ENCODE results near the gene KLB. TPM values are rescaled to one million over a fixed set of nuclear protein-coding genes. Genes with fewer than 3 reads are reported as not detected.

The KLB gene
- total RNA-seq, 2 donors from 2014 or later, result 0.23 to 0.34 TPM

DNA sequence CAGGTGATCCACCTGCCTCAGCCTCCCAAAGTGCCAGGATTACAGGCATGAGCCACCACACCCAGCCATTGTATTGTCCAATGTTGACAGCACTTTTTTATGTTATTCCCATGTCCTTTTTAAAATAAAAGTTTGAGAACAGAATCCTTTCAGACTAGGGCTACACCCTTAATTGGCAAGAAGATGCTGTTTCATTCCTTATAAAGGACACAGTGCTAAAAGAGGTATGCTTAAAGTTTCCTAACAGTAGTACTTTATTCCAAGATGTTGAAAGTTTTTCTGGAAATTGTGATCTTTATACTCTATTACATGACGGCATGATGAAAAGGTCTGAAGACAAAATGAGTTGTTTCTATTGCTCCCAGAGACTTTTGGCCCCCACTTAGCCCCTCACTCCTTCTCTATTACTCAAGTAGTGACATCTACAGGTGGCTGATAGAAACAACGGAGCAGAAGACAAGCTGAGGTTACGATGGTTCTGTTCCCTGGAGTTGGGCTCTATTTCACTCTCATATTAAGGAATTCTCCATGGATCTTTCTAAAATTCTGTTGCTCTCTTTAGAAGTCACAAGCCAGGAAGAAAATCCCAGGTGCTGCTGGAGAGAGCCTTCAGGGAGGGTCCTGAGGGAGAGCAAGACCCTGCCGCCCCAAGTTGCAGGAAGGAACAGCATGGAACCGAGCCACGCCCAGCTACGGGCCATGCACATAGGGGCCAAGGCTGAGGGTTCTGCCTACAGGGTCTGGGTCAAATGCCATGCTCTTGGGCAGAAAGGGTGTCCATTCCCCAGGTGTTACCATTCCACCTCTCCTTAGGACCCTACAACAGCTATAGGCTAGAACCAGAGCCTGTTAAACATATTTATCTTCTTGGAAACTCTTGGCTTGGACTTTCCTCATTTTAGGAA is 29.2 kb downstream of the KLB start:
- 62% methylated on average over 7 of the region's 7 CpGs for WGBS
- no peak for TF ChIP-seq POLR2AphosphoS5 (IDR thresholded peaks at IDR 0.05)
- TF ChIP-seq POLR2A (IDR thresholded peaks at IDR 0.05), result no peak
- TF ChIP-seq, protein P1, sequence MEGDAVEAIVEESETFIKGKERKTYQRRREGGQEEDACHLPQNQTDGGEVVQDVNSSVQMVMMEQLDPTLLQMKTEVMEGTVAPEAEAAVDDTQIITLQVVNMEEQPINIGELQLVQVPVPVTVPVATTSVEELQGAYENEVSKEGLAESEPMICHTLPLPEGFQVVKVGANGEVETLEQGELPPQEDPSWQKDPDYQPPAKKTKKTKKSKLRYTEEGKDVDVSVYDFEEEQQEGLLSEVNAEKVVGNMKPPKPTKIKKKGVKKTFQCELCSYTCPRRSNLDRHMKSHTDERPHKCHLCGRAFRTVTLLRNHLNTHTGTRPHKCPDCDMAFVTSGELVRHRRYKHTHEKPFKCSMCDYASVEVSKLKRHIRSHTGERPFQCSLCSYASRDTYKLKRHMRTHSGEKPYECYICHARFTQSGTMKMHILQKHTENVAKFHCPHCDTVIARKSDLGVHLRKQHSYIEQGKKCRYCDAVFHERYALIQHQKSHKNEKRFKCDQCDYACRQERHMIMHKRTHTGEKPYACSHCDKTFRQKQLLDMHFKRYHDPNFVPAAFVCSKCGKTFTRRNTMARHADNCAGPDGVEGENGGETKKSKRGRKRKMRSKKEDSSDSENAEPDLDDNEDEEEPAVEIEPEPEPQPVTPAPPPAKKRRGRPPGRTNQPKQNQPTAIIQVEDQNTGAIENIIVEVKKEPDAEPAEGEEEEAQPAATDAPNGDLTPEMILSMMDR (IDR thresholded peaks at IDR 0.05), result no peak
- intact Hi-C loops (cut with DNase I), result no loop called here

DNA sequence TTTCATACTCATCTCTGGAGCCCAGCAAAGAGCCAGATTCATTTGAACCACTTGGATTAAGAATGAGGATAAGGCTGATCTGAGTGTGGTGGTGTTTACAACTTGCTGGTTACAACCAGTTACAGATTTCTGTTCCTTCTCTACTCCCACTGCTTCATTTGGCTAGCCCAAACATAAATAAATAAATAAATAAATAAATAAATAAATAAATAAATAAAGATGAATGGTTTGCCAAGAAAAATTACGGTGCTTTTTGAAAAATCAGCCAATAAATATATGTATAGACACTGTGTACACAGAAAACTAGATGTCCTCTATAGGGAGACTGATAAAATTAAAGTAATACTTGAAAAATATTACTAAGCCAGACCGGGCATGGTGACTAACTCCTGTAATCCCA is 34.9 kb downstream of the KLB start:
- H3K36me3 ChIP-seq, result no peaks in the 10 kb centered on the region

More for the DNA sequence above, 29.2 kb downstream of the KLB start:
- Histone ChIP-seq H3K27ac (no peak overlapping the region), H3K4me3 (no peak overlapping the region), H3K4me1 (replicated peaks) (no peaks in the 10 kb centered on the region), H3K9me3 (no peaks in the 10 kb centered on the region), H3K27me3 (replicated peaks; ENCODE audit: insufficient read depth) (no peaks in the 10 kb centered on the region), H3K36me3 (no peaks in the 10 kb centered on the region)
- DNase-seq (ENCODE audit: low spot score), result no peak

DNA sequence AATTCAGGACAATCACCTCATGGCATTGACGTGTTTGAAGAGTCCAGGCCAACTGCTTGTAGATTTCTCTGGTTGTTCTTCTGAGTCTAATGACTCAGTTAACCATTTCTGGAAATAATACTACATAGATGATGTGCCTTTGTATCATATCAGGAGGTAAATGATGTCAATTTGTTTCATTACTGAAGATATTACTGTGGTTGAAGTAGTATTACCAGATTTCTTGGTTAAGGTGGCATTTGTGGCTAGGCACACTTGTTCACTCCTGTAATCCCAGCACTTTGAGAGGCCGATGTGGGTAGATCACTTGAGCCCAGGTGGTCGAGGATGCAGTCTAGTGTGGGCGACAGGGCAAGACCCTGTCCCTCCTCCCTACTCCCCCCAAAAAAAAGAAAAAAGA is 36.3 kb downstream of the KLB start:
- Histone ChIP-seq H3K4me3 (no peak overlapping the region), H3K36me3 (no peaks in the 10 kb centered on the region), H3K27ac (no peak overlapping the region), H3K9me3 (no peaks in the 10 kb centered on the region), H3K27me3 (replicated peaks; ENCODE audit: insufficient read depth) (no peaks in the 10 kb centered on the region), H3K4me1 (replicated peaks) (no peaks in the 10 kb centered on the region)
- TF ChIP-seq, protein P1 (IDR thresholded peaks at IDR 0.05), result no peak
- TF ChIP-seq POLR2A (IDR thresholded peaks at IDR 0.05), result no peak
- TF ChIP-seq POLR2AphosphoS5 (IDR thresholded peaks at IDR 0.05), result no peak
- WGBS, result 79% methylated on average over 4 of the region's 4 CpGs
- DNase-seq (ENCODE audit: low spot score), result no peak
- intact Hi-C loops (cut with DNase I), result no loop called here

More for the DNA sequence above, 34.9 kb downstream of the KLB start:
- H3K27ac ChIP-seq, result no peak overlapping the region
- 65% methylated on average over 2 of the region's 2 CpGs for WGBS
- no peaks in the 10 kb centered on the region for H3K9me3 ChIP-seq
- H3K4me1 ChIP-seq (replicated peaks), result no peaks in the 10 kb centered on the region
- intact Hi-C loops (cut with DNase I), result no loop called here
- no peaks in the 10 kb centered on the region for H3K27me3 ChIP-seq (replicated peaks; ENCODE audit: insufficient read depth)
- DNase-seq (ENCODE audit: low spot score), result no peak
- no peak overlapping the region for H3K4me3 ChIP-seq
- no peak for TF ChIP-seq POLR2AphosphoS5 (IDR thresholded peaks at IDR 0.05)
- no peak for TF ChIP-seq POLR2A (IDR thresholded peaks at IDR 0.05)
- TF ChIP-seq, protein P1 (IDR thresholded peaks at IDR 0.05), result no peak

DNA sequence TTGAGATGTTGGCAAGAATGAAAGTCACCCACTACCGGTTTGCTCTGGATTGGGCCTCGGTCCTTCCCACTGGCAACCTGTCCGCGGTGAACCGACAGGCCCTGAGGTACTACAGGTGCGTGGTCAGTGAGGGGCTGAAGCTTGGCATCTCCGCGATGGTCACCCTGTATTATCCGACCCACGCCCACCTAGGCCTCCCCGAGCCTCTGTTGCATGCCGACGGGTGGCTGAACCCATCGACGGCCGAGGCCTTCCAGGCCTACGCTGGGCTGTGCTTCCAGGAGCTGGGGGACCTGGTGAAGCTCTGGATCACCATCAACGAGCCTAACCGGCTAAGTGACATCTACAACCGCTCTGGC is 39.7 kb downstream of the KLB start:
- Histone ChIP-seq H3K4me1 (replicated peaks) (no peaks in the 10 kb centered on the region), H3K4me3 (peak overlapping the region; percentile 14 to 24), H3K27ac (peak overlapping the region in 1 of 2 donors; percentile 35), H3K27me3 (replicated peaks; ENCODE audit: insufficient read depth) (no peaks in the 10 kb centered on the region), H3K36me3 (no peaks in the 10 kb centered on the region), H3K9me3 (no peaks in the 10 kb centered on the region)
- WGBS, result 80% methylated on average over 16 of the region's 20 CpGs
- no peak for DNase-seq (ENCODE audit: low spot score)
- intact Hi-C loops (cut with DNase I), result no loop called here
- TF ChIP-seq POLR2AphosphoS5 (IDR thresholded peaks at IDR 0.05), result no peak
- TF ChIP-seq POLR2A (IDR thresholded peaks at IDR 0.05), result no peak
- TF ChIP-seq, protein P1 (IDR thresholded peaks at IDR 0.05), result no peak

Measured in prostate gland (tissue), 2 donors.